GM19463 (cell line): Measurements from ENCODE around the gene IQCN.

ENCODE experiments used
- ATAC-seq: cut with Tn5 transposase; IDR thresholded peaks from one replicate; pipeline ENCODE4 v1.9.1; 2021; ENCODE audit warnings: mild to moderate bottlenecking, moderate library complexity; ENCODE audit not compliant: unreplicated experiment

IQCN gene

GRCh38 chr19:18306209-18306887 lies 32.1 kb upstream of the IQCN start:
- ATAC-seq, result no peak

DNA sequence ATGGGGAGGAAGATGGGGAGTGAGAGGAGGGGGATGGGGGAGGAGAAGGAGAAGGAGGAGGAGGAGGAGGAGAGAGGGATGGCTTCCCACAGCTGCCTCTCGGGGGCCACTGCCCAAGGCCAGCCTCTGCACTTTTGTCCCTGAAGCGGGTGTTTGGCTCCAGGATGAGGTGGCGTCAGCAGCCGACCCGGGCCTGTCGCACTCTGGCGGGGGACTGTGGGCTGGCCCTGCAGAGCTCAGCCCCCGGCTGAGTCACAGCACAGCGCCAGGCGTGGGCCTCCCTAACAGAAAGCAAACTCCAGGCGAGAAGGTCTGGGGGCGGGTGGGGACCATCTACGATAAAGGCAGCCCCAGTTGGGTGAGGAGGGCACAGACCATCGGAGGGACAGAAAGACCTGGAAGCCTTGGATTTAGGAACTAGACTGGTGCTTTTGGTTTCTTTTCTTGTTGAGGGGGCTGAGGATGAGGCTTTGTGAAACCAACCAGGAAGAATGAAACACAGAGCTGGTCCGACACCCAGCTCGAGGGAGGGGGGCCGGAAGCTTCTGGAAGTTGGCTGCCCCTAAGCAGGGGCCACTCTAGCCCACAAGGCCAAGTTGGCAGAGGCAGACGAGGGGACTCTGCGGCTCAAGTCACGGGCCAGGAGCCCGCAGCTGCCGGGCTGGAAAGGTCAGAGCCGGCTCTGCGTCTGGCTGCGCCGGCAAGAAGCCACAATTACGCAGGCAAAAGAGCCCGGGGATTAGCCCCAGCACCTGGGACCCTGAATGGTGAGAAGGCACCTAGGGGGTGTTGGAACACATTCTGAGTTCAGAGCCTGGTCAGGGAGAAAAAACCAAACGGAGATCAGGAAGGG lies 30.4 kb upstream of the IQCN start:
- peak; percentile 47 for ATAC-seq

GRCh38 chr19:18304208-18304457 lies 29.9 kb upstream of the IQCN start:
- ATAC-seq, result no peak

DNA sequence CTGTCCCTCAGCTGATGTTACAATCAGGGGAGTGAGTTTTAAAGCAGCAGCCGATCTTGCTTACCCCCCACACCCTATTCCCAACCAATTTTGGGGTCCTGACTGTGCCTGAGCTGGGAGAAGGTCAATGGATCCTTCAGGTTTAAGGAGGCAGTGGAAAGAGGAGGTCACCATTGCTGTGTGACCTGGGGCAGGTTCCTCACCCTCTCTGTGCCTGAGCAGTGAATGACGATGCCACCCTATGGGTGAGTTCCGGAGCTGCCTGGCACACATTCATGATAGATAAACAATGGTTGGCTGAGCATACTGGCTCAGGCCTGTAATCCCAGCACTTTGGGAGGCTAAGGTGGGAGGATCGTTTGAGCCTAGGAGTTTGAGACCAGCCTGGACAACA lies 27.5 kb upstream of the IQCN start:
- ATAC-seq, result no peak

DNA sequence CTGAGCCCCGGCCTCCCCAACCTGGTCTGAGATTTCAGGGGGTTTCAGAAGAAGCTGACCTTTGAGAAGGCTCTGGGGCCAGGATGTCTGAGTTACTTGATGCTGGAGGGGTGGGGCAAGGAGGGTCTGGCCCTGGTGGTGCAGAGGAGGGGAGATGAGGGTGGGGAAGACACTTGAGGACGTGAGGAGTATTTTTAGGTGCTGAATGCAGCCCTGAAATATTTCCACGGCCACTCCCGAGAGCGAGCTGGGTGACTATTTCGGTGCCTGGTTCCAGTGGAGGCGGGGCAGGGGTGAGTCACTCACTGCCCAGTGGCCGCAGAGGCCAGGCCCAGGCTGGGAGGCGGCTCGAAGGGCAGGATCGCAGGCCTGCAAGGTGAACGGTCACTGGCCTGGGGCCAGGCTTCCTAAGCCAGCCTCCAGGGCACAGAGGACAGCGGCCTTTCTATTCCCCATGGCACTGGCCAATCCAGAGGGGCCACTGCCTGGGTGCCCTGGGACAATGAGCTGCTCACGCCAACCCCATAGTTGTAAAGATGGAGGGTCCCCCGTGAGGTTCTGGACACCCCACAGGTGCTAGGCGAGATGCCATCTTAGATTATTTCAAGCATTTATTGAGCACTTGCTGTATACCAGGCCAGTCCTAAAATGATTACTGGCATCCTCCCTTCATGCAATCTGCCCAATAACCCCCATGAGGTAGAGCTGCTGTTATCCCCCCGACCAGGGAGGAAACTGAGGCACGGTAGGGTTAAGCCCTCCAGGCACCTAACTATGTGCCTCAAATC lies 26.9 kb upstream of the IQCN start:
- no peak for ATAC-seq

- ATAC-seq, result no peak
Observed at GRCh38 chr19:18299654-18300053, 25.4 kb upstream of the IQCN start.

DNA sequence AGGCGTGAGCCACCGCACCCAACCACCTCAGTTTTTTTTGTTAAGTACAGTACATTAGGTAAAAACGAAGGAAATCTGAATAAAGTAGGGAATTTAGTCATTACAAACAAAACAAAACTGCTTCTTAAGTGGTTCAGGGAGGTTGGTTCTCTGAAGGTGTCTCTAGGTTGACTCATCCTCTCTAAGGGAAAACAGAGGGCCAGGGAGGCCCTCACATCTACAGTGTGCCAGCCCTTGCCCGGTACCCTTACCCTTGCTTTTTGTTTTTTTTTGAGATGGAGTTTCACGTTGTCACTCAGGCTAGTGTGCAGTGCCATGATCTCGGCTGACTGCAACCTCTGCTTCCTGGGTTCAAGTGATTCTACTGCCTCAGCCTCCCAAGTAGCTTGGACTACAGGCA lies 24.3 kb upstream of the IQCN start:
- ATAC-seq, result no peak

- ATAC-seq, result no peak
Observed at GRCh38 chr19:18297308-18297707, 23.1 kb upstream of the IQCN start.

DNA sequence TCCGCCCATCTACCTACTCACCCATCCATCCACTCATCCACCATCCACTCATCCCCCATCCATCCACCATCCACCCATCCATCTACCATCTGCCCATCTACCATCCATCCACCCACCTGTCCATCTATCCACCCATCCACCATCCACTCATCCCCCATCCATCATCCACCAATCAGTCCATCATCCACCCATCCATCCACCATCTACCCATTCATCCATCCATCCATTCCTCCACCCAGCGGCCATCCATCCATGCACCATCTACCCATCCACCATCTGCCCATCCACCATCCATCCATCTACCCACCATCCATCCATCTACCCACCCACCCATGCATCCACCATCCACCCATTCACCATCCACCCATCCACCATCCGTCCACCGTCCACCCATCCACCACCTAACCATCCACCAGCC lies 20.8 kb upstream of the IQCN start:
- ATAC-seq, result no peak

DNA sequence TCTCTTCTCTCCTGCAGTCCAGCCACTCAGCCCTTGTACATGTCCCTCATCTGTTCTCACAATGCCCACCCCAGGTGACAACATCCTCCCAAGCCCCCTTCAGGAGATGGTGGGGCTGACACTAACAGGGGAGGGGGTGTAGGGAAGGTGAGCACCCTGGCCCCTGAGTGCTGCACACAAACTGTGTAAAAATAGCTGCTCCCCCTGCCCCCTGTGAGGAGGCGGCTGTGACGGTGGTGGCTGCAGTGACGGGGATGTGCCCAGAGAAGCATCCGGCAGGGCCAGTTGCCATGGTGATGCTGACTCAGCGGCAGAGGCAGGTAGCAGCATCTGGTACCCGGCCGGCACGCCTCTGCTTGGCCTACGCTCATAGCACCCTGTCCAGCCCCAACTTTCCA lies 20.2 kb upstream of the IQCN start:
- ATAC-seq, result no peak

DNA sequence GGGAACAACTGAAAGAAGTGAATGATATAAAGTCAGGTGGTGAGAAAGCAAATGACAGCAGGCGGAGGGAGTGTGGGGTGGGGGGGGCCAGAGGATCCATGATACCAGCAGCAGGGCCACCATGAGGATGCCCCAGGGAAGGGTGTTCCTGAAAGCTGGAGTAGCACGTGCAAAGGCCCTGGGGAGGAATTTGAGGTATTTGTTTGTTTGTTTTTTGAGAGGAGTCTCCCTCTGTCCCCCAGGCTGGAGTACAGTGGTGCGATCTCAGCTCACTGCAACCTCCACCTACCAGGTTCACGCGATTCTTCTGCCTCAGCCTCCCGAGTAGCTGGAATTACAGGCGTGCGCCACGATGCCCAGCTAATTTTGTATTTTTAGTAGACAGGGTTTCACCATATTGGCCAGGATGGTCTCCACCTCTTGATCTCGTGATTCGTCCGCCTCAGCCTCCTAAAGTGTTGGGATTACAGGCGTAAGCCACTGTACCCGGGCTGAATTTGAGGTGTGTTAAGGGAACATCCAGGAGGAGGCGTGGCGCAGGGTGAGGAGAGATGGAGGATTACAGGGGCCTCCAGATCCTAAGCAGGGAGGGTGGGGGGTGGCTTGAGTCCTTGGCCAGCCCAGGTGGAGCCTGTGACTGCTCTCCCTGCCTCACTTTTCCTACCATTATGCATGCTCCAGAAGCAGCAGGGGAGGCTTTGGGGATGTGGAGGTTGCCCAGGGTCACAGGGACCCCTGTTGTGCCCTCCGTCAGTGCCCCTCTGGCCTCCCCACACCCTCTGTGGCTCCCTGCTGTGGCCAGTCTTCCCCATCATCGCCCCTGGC lies 19.6 kb upstream of the IQCN start:
- no peak for ATAC-seq

DNA sequence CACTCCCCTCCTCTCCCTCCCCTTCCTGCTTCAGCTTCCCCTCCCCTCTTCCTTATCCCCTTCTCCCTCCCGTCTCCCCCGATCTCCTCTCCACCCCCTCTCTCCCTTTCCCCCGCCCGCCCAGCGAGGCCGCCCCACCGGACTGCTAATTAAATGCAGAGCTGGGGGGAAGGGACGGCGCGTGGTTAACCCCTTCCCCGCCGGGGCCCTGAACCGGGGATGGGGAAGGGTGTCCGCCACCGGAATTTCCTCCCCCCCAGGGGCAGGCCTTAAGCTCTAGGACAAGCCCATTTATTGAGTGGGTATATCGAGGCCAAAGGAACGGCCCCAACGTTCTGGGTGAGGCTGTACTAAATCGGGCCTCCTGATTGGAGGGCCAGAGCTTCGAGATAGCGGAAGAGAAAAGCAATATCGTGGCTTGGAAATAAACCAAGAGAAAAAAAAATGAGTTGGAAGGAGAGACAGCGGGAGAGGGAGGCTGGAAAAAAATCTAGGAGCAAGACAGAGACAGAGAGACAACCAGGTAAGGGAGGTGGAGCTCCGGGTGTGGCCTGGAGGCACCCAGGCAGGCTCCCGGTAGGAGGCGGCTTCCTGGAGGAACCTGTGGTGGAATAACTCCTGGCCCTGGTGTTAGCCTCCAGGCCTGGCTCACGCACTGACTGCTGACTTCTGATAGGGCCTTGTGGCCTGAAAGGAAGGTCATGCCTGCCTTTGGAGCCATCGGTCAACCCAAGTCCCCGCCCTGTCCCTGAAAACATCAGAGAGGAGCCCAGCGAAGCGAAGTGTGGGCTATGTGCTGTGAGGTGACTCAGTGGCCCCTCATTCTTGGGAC lies 18.8 kb upstream of the IQCN start:
- no peak for ATAC-seq

GRCh38 chr19:18292462-18292809 lies 18.2 kb upstream of the IQCN start:
- ATAC-seq, result no peak

DNA sequence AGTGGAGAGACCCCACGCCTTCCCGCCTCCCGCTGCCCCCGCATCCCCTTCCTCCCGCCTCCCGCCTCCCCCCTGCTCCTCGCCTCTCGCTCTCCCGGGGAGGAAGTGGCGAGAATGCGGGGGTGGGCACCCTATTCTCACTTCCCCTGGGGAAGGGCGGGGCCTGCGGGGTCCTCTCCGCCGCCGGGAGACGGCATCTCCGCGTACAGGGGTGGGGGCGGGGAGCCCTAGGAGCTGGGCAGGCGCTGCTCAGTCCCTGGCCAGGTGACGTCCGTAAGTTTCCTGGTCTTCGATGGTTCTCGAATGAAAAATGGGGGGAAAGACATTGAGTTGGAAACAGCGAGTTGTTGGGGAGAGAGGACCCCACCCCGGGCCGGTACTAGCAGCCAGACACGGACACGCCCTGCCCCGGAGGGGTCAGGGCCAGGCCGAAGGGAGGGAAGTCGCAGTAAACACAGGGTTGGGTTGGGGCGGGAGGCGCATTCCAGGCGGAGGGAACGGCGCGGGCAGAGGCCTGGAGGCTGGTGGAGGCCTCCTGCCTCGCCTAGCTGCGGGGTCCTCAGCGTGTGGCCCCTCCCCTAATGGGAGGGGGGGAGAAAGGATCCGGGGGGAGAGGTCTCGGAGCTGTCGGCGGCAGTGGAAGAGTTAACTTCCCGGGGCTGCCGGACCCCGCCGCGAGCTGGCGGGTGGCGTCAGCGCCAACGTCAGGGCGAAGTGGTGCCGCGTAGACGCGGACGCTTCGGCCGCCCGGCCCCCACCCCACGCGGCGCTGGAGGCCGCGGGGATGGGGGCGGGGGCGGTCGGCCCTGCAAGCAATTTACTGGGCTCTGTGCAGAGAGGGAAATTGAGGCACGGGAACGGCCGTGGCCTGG lies 17.6 kb upstream of the IQCN start:
- peak; percentile 54 for ATAC-seq

DNA sequence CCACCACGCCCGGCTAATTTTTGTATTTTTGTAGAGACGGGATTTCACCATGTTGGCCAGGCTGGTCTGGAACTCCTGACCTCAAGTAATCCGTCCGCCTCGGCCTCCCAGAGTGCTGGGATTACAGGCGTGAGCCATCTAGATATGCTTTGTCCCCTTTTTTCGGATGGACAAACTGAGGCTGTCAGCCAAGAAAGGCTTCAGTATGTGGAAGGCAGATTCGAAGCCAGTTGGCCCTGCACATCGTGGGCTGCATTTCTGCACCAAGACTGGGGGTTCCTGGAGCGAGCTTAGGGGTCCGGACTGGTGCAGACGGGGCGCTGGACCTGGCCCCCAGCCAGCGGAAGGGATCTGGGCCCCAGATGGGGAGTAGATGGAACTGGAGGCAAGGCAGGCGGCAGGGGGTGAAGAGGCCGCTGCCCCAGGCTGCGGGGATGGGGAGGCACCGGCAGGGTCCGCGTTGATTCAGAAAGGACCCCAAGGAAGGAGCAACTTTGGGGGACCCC lies 16.8 kb upstream of the IQCN start:
- ATAC-seq, result peak; percentile 6

DNA sequence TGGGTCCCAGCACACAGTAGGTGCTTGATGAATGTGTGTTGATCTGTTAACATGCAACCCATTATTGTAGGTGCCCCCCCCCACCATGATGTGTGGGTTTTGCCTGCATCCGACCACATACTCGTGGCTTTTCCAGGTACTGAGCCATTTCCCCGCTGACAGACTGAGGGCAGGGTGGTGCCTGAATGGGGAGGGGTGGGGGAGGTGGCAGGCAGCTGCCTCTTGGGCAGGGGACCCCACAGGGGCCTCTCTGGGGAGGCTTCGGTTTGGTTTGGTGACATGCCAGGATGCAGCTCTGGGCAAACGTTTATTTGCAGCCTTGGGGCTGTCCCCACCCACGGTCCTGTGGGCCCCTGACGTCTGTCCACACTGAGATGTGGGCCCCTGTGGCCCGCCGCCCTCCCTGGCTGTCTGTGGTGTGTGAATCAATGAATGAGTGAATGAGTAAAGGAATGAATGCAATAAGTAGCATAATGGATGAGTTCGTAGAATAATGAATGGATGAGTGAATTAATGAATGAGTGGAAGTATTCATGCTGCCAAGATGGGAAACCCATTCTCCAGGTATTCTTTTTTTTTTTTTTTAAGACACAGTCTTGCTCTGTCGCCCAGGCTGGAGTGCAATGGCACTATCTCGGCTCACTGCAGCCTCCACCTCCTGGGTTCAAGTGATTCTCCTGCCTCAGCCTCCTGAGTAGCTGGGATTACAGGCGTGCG lies 16.2 kb upstream of the IQCN start:
- peak; percentile 38 for ATAC-seq

GRCh38 chr19:18289471-18290301 lies 15.4 kb upstream of the IQCN start:
- ATAC-seq, result no peak
